Measurements from ENCODE around the gene OLA1.

The OLA1 gene

DNA sequence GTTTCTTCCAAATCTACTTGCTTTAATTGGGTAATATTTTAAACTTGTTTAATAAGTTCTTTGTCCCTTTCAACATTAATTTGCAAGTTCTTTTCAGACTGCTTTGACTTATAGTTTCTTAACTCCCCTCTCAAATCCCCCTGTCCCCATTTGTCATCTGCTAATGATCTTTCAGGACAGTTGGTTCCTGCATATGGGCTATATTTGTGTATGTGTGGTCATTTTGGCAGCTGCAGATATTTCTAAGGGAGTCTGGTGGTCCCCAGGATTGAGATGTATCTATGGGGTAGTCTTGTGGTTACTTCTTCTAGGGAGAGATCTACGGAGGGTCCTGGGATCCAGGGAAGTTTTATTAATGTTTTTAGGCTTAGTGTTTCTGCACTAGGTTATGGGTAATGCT lies 162.6 kb downstream of the OLA1 start:
- no peak for TF ChIP-seq EP300 (IDR thresholded peaks at IDR 0.05; ENCODE audit: borderline replicate concordance)
- no peak for TF ChIP-seq ZBTB7A (IDR thresholded peaks at IDR 0.05; ENCODE audit: low read depth)
- no peak for TF ChIP-seq CREB1 (IDR thresholded peaks at IDR 0.05; ENCODE audit: low read depth)
- TF ChIP-seq, protein P1, sequence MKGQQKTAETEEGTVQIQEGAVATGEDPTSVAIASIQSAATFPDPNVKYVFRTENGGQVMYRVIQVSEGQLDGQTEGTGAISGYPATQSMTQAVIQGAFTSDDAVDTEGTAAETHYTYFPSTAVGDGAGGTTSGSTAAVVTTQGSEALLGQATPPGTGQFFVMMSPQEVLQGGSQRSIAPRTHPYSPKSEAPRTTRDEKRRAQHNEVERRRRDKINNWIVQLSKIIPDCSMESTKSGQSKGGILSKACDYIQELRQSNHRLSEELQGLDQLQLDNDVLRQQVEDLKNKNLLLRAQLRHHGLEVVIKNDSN (IDR thresholded peaks at IDR 0.05), result no peak
- TF ChIP-seq TAF1 (IDR thresholded peaks at IDR 0.05; ENCODE audit: low read depth), result no peak
- no peak for TF ChIP-seq RAD21 (IDR thresholded peaks at IDR 0.05; ENCODE audit: low read depth)
- TF ChIP-seq EGR1 (IDR thresholded peaks at IDR 0.05), result no peak
- TF ChIP-seq, protein P2, sequence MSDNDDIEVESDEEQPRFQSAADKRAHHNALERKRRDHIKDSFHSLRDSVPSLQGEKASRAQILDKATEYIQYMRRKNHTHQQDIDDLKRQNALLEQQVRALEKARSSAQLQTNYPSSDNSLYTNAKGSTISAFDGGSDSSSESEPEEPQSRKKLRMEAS (IDR thresholded peaks at IDR 0.05), result no peak
- no peak for TF ChIP-seq TCF12 (IDR thresholded peaks at IDR 0.05; ENCODE audit: low read depth)
- no peak for TF ChIP-seq FOXM1 (IDR thresholded peaks at IDR 0.05; ENCODE audit: borderline replicate concordance, low read depth)
- no peak for TF ChIP-seq CEBPB (IDR thresholded peaks at IDR 0.05)
- TF ChIP-seq, protein P3, sequence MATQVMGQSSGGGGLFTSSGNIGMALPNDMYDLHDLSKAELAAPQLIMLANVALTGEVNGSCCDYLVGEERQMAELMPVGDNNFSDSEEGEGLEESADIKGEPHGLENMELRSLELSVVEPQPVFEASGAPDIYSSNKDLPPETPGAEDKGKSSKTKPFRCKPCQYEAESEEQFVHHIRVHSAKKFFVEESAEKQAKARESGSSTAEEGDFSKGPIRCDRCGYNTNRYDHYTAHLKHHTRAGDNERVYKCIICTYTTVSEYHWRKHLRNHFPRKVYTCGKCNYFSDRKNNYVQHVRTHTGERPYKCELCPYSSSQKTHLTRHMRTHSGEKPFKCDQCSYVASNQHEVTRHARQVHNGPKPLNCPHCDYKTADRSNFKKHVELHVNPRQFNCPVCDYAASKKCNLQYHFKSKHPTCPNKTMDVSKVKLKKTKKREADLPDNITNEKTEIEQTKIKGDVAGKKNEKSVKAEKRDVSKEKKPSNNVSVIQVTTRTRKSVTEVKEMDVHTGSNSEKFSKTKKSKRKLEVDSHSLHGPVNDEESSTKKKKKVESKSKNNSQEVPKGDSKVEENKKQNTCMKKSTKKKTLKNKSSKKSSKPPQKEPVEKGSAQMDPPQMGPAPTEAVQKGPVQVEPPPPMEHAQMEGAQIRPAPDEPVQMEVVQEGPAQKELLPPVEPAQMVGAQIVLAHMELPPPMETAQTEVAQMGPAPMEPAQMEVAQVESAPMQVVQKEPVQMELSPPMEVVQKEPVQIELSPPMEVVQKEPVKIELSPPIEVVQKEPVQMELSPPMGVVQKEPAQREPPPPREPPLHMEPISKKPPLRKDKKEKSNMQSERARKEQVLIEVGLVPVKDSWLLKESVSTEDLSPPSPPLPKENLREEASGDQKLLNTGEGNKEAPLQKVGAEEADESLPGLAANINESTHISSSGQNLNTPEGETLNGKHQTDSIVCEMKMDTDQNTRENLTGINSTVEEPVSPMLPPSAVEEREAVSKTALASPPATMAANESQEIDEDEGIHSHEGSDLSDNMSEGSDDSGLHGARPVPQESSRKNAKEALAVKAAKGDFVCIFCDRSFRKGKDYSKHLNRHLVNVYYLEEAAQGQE (IDR thresholded peaks at IDR 0.05; ENCODE audit: low read depth), result no peak
- no peak for TF ChIP-seq TEAD4 (IDR thresholded peaks at IDR 0.05)
- no peak for TF ChIP-seq NFIC (IDR thresholded peaks at IDR 0.05)

DNA sequence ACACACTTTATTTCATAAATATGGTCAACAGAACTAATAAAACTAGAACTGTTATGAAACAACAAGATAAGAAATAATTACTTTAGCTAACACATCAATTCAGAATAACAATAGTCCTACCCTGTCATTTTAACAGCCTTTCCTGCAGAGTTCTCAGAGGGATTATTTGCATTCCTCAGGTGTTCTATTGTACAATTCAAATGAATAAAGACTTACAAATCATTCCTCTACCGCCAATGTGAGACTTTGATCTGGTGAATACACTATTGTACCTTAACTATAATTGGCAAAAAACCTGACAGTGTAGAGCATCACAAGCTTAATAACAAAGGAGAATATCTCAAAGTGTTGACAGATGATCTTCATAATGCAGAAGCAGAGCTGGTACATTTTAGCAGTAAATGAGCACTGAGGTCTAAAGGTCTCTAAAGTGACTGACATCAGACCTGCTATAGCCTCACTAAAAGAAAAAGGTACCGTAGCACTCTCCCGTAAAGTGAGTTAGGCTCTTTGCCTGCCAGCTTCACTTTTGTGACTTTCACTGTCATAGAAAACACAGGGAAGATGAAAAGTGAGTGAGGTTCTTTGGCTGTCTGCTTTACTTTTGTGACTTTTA lies 164.4 kb downstream of the OLA1 start:
- TF ChIP-seq EGR1 (IDR thresholded peaks at IDR 0.05) (no peak), TCF12 (IDR thresholded peaks at IDR 0.05; ENCODE audit: low read depth) (no peak)

DNA sequence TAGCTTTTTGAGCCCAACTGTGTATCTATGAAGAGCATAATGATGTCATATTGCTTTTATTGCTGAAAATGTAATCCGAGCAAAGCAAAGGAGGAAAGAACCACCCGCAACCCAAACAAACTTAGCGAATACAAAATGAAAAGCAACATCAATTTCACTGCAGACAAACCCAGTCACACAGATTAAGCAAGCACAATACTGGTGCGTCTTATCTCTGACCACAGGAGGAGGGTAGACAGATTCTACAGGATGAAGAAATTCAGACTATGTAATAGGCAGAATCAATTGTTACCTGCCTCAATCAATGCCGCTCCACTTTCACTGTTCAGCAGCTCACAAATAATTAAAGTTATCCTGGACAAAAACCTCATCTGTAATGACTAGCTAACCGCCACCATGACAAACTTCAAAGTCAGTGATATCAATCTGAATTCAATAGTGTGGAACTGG lies 167.6 kb downstream of the OLA1 start:
- no peak for TF ChIP-seq FOXM1 (IDR thresholded peaks at IDR 0.05; ENCODE audit: borderline replicate concordance, low read depth)
- no peak for TF ChIP-seq TEAD4 (IDR thresholded peaks at IDR 0.05)
- no peak for TF ChIP-seq TAF1 (IDR thresholded peaks at IDR 0.05; ENCODE audit: low read depth)
- no peak for TF ChIP-seq YY1 (IDR thresholded peaks at IDR 0.05; ENCODE audit: low read depth)
- TF ChIP-seq CEBPB (IDR thresholded peaks at IDR 0.05), result no peak
- no peak for TF ChIP-seq ZBTB7A (IDR thresholded peaks at IDR 0.05; ENCODE audit: low read depth)
- no peak for TF ChIP-seq TCF12 (IDR thresholded peaks at IDR 0.05; ENCODE audit: low read depth)
- TF ChIP-seq, protein P1 (IDR thresholded peaks at IDR 0.05), result no peak
- no peak for TF ChIP-seq EP300 (IDR thresholded peaks at IDR 0.05; ENCODE audit: borderline replicate concordance)
- TF ChIP-seq, protein P3 (IDR thresholded peaks at IDR 0.05; ENCODE audit: low read depth), result no peak

DNA sequence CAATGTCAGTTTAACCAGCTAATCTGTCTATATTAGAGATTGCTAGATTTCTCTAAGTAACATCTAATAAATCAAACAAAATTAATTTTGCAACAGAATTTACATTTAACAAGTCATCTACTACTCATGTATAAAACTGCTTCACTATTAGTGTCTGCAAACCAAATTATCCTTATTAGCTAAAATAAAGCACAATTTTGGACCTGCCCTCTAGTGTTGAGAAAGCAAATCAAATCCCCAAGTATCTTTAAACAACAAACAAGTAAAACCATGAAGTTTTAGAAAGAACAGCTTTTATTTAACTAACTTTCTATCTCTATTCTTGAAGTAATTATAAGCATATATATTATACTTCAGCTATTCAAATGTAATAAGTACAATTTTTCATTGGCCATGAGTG lies 170.1 kb downstream of the OLA1 start:
- TF ChIP-seq NFIC (IDR thresholded peaks at IDR 0.05), result no peak
- TF ChIP-seq, protein P1 (IDR thresholded peaks at IDR 0.05), result no peak
- no peak for TF ChIP-seq YY1 (IDR thresholded peaks at IDR 0.05; ENCODE audit: low read depth)
- TF ChIP-seq, protein P3 (IDR thresholded peaks at IDR 0.05; ENCODE audit: low read depth), result no peak
- TF ChIP-seq TAF1 (IDR thresholded peaks at IDR 0.05; ENCODE audit: low read depth), result no peak
- TF ChIP-seq TEAD4 (IDR thresholded peaks at IDR 0.05), result no peak
- no peak for TF ChIP-seq CEBPB (IDR thresholded peaks at IDR 0.05)
- no peak for TF ChIP-seq EP300 (IDR thresholded peaks at IDR 0.05; ENCODE audit: borderline replicate concordance)

DNA sequence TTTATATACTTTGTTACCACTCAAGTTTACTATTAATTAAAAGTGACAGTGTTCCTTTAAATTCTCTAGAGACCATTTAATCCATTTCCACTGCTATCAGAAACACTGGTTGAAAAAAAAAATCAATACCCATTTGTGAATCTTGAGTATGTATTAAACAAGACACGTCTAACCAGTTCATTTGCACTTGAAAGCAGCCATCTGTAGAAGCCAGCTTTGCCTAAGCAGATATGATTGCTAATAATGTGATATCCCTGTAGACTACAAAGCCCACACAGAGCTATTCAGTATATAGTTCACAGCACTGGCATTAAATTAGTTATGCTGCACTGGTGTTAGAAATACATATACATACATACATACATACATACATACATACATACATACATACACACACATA lies 171.4 kb downstream of the OLA1 start:
- TF ChIP-seq CEBPB (IDR thresholded peaks at IDR 0.05), result no peak
- TF ChIP-seq RAD21 (IDR thresholded peaks at IDR 0.05; ENCODE audit: low read depth), result no peak
- no peak for TF ChIP-seq YY1 (IDR thresholded peaks at IDR 0.05; ENCODE audit: low read depth)
- no peak for TF ChIP-seq FOXM1 (IDR thresholded peaks at IDR 0.05; ENCODE audit: borderline replicate concordance, low read depth)
- TF ChIP-seq TAF1 (IDR thresholded peaks at IDR 0.05; ENCODE audit: low read depth), result no peak
- no peak for TF ChIP-seq EP300 (IDR thresholded peaks at IDR 0.05; ENCODE audit: borderline replicate concordance)
- no peak for TF ChIP-seq NFIC (IDR thresholded peaks at IDR 0.05)
